ENCODE results near the gene SIK3.

SIK3 gene

DNA sequence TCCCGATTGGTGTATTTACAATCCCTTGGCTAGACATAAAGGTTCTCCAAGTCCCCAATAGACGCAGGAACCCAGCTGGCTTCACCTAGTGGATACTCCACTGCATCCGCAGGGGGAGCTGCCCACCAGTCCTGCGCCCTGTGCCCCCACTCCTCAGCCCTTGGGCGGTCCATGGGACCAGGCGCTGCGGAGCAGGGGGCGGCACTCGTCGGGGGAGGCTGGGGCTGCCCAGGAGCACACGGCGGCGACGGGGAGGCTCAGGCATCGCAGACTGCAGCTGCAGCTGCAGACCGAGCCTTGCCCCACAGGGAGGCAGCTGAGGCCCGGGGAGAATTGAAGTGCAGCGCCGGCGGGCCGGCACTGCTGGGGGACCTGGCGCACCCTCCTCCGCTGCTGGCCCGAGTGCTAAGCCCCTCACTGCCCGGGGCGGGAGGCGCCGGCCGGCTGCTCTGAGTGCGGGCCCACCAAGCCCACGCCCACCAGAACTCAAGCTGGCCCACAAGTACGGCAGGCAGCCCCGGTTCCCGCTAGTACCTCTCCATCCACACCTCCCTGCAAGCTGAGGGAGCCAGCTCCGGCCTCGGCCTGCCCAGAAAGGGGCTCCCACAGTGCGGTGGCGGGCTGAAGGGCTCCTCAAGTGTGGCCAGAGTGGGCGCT is 12.2 kb upstream of the SIK3 start:
- no peak overlapping the region for H3K4me3 ChIP-seq (ENCODE audit: low read depth, low read length)
- no peak for DNase-seq (ENCODE audit: low read depth, low spot score)
- CTCF ChIA-PET, result interaction anchor here (1.1 to 20.8 kb wide), 3 partner anchors 11 to 319 kb away, joined by 3 to 472 read pairs (median 45); partner anchors contain the start of genes APOA5 and ZPR1
- TF ChIP-seq, protein P1, sequence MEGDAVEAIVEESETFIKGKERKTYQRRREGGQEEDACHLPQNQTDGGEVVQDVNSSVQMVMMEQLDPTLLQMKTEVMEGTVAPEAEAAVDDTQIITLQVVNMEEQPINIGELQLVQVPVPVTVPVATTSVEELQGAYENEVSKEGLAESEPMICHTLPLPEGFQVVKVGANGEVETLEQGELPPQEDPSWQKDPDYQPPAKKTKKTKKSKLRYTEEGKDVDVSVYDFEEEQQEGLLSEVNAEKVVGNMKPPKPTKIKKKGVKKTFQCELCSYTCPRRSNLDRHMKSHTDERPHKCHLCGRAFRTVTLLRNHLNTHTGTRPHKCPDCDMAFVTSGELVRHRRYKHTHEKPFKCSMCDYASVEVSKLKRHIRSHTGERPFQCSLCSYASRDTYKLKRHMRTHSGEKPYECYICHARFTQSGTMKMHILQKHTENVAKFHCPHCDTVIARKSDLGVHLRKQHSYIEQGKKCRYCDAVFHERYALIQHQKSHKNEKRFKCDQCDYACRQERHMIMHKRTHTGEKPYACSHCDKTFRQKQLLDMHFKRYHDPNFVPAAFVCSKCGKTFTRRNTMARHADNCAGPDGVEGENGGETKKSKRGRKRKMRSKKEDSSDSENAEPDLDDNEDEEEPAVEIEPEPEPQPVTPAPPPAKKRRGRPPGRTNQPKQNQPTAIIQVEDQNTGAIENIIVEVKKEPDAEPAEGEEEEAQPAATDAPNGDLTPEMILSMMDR (IDR thresholded peaks at IDR 0.05; ENCODE audit: insufficient read depth, low read length, missing control alignments), result no peak
- POLR2A ChIA-PET, result interaction anchor here (0.6 kb wide), 1 partner anchor 202 kb away, joined by 4 read pairs; no protein-coding TSS in a partner anchor

DNA sequence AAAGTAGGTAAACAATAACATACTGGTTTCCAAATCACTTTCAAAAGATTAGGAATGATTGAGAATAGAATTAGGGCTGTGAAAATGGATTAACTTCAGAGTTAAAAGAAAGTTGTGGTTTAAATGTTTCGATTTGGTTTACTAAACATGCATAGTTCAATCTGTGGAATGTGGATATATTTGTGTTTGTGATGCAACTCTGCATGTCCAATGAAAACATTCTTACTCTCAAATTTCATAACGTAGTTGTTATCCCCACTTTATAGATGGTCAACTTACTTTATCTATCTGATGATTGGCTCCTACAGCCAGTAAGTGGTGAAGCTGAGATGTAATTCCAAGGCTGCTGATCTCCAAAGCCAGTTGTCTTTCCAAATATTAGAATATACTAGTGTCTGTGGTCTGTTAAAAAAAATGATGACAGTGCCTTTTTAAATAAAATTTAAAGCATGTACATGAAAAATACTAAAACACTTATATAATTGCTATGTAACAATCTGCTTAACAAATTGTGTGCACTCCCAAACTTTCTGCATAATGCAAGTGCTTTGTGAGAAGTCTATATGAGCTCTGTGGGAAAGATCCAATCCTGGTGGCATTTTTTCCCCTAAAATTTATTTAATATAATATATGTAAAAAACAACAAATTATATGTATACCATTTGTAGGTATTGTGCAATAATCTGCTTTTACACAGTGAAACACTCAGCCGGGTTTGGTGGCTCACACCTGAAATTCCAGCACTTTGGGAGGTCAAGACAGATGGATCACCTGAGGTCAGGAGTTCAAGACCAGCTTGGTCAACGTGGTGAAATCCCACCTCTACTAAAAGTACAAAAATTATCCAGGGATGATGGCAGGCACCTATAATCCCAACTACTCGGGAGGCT is 9.7 kb upstream of the SIK3 start:
- TF ChIP-seq, protein P1 (IDR thresholded peaks at IDR 0.05; ENCODE audit: insufficient read depth, low read length, missing control alignments), result no peak
- POLR2A ChIA-PET, result no interaction called here
- H3K4me3 ChIP-seq (ENCODE audit: low read depth, low read length), result no peak overlapping the region
- CTCF ChIA-PET, result interaction anchor here (0.8 to 20.8 kb wide), 11 partner anchors 9 to 374 kb away, joined by 3 to 472 read pairs (median 18); partner anchors contain the start of genes APOA5, SIK3 and ZPR1
- DNase-seq (ENCODE audit: low read depth, low spot score), result no peak

DNA sequence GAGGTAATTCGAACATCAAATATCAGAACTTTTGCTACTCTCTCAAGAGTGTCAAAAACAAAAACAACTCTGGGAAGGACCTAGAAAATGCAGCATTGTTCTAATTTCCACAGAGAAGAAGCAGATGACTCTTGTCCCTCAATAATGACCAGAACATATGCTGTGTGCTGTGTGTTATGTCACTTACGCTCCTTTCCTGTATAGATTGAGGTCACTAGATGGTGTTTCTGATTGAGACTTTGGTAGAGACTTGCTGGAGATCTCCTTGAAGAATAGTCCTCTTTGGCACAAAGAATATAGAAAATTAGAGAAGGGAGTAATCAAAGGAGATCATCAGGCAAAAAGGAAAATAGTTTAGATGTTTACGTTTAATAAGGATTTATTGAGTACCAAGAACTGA is 2.3 kb upstream of the SIK3 start:
- H3K4me3 ChIP-seq (ENCODE audit: low read depth, low read length), result no peak overlapping the region
- ChIA-PET CTCF (interaction anchor here (1.1 to 20.8 kb wide), 5 partner anchors 11 to 357 kb away, joined by 3 to 472 read pairs (median 16); partner anchors contain the start of genes APOA5 and ZPR1), POLR2A (no interaction called here)
- TF ChIP-seq, protein P1 (IDR thresholded peaks at IDR 0.05; ENCODE audit: insufficient read depth, low read length, missing control alignments), result no peak
- DNase-seq (ENCODE audit: low read depth, low spot score), result no peak

DNA sequence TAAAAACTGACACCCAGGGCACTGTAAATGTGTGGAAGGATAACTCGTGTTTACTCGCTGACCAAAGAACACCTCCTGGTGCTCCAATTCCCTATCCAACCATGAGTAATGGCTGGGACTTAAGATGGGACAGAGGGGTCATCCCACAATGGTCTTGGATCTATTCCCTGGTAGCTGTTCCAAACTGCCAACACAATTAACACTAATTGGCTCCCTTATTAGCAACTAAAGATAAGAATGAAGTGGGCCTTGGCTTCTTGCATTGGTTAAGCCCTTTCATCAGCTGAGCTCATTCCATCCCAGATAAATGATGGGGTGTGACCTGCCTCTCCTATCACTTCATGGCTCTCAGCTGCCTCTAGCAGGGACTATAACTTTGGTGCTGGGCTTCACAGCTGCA is 1.5 kb upstream of the SIK3 start:
- no peak overlapping the region for H3K4me3 ChIP-seq (ENCODE audit: low read depth, low read length)
- POLR2A ChIA-PET, result no interaction called here
- DNase-seq (ENCODE audit: low read depth, low spot score), result no peak
- CTCF ChIA-PET, result interaction anchor here (0.8 to 20.8 kb wide), 13 partner anchors 9 to 368 kb away, joined by 3 to 472 read pairs (median 6); partner anchors contain the start of genes APOA5 and ZPR1
- TF ChIP-seq, protein P1 (IDR thresholded peaks at IDR 0.05; ENCODE audit: insufficient read depth, low read length, missing control alignments), result no peak

DNA sequence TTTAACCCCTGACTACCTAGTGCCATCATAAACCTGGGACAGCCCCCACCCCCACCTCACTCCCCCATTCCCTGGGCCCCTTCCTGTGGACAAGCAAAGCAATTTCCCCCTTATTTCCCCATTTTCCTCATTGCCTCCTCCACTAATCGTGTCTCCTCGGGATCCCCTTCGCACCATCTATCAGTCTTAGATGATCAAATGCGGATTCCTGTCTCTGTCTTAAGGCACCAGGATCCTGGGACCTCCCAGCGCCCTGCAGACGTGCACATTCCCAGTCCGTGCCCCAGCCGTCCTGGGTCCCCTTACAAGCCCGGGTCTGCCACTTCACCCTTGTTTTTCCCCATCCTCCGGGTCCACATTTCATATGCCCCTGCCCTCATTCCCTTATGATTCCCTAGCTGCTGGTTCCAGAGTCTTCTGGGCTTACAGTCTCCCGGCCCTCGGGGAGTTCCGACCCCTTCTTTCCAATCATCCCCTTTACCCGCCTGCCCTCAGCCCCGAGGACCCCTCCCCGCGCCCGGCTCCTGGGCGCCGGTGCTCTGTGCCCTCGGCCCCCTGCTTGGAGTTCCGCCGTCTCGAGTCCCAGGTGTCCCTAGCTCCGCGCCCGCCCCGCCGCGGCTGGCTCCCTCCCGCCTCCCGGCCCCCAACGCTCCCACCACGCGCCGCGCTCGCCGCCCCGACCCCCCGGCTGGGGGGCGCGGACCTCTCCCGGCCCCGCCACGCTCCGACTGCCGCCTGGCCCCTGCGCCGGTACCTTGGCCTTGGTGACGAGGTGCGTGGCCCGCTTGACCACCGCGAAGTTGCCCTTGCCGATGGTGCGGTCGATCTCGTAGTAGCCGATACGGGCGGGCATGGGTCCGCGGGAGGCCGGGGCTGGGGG is 599 bp downstream of the SIK3 start:
- H3K4me3 ChIP-seq (ENCODE audit: low read depth, low read length), result peak overlapping the region; percentile 83
- ChIA-PET POLR2A (interaction anchor here (0.8 to 1.7 kb wide), 4 partner anchors 209 to 310 kb away, joined by 3 to 6 read pairs (median 6); partner anchors contain the start of gene ZPR1), CTCF (interaction anchor here (0.8 to 20.8 kb wide), 16 partner anchors 7 to 306 kb away, joined by 3 to 472 read pairs (median 6); partner anchors contain the start of genes APOA5 and ZPR1)
- TF ChIP-seq, protein P1 (IDR thresholded peaks at IDR 0.05; ENCODE audit: insufficient read depth, low read length, missing control alignments), result no peak
- DNase-seq (ENCODE audit: low read depth, low spot score), result no peak

Measured in AG04449 (cell line).